HFFc6 (cell line): ENCODE measurements around the gene KCTD10. TPM values are rescaled to one million over a fixed set of nuclear protein-coding genes. Genes with fewer than 3 reads are reported as not detected.

Source experiments
- DNase-seq: peaks from one replicate; pipeline ENCODE4 v3.0.0-alpha.2; 2018
- H3K27ac Mint-ChIP-seq: 2 replicates; pipeline ENCODE4 v1.8.0; 2020; ENCODE audit warnings: mild to moderate bottlenecking, mixed read lengths
- H3K27me3 Mint-ChIP-seq: 2 replicates; pipeline ENCODE4 v1.8.0; 2021; ENCODE audit warnings: mild to moderate bottlenecking, moderate library complexity, mixed read lengths; ENCODE audit not compliant: insufficient read depth
- H3K36me3 Mint-ChIP-seq: 2 replicates; pipeline ENCODE4 v1.8.0; 2021; ENCODE audit warnings: low read depth, mixed read lengths
- H3K4me1 Mint-ChIP-seq: 2 replicates; pipeline ENCODE4 v1.8.0; 2020; ENCODE audit warnings: low read depth, mixed read lengths
- H3K4me3 Mint-ChIP-seq: 2 replicates; pipeline ENCODE4 v1.8.0; 2020; ENCODE audit warnings: mild to moderate bottlenecking, moderate library complexity, mixed read lengths
- H3K9me3 Mint-ChIP-seq: 2 replicates; pipeline ENCODE4 v1.8.0; 2020; ENCODE audit warnings: mild to moderate bottlenecking, mixed read lengths
- CTCF ChIP-seq: fragments of 200-600 bp; sonication (generic); IDR thresholded peaks from 2 replicates; pipeline ENCODE4 v1.5.0; 2021; ENCODE audit warnings: antibody characterized with exemption, mild to moderate bottlenecking
- total RNA-seq, 6 experiments: library from RNA; stranded (reverse); fragmentation: NEBNext Ultra II Directional; extraction: Animal tissue kit (Norgen Biotek cat#: 25700); gene quantifications; 2 replicates in 1 of 6; 3 replicates in 5 of 6; pipeline ENCODE4 v1.2.3, GENCODE V29; 2021

The KCTD10 gene
- total RNA-seq, 6 experiments from 2014 or later: 127 to 145 (median 134) TPM

GRCh38 chr12:109469517-109469916 is 7.6 kb downstream of the KCTD10 start:
- Mint-ChIP-seq H3K36me3 (peaks cover 36% of the 10 kb centered on the region), H3K4me3 (no peak overlapping the region), H3K27ac (peak overlapping the region; percentile 68), H3K4me1 (peaks cover 61% of the 10 kb centered on the region), H3K27me3 (peaks cover 3% of the 10 kb centered on the region; the same call in 1 of the 2 replicates), H3K9me3 (no peaks in the 10 kb centered on the region)
- no peak for TF ChIP-seq CTCF
- no peak for DNase-seq

- no peak for DNase-seq
- TF ChIP-seq CTCF: no peak
- Mint-ChIP-seq H3K27ac (peak overlapping the region; percentile 65; the same call in 1 of the 2 replicates), H3K27me3 (peaks cover 3% of the 10 kb centered on the region; the same call in 1 of the 2 replicates), H3K9me3 (no peaks in the 10 kb centered on the region), H3K4me1 (peaks cover 67% of the 10 kb centered on the region), H3K4me3 (no peak overlapping the region), H3K36me3 (peaks cover 43% of the 10 kb centered on the region)
These were observed 9.0 kb downstream of the KCTD10 start for GRCh38 chr12:109467978-109468676.

GRCh38 chr12:109466821-109467220 is 10.3 kb downstream of the KCTD10 start:
- TF ChIP-seq CTCF: no peak
- Mint-ChIP-seq H3K9me3 (no peaks in the 10 kb centered on the region), H3K27me3 (peaks cover 1% of the 10 kb centered on the region; the same call in 1 of the 2 replicates), H3K27ac (peak overlapping the region; percentile 29), H3K4me3 (no peak overlapping the region), H3K36me3 (peaks cover 40% of the 10 kb centered on the region), H3K4me1 (peaks cover 76% of the 10 kb centered on the region)
- no peak for DNase-seq

GRCh38 chr12:109466305-109466704 is 10.8 kb downstream of the KCTD10 start:
- Mint-ChIP-seq H3K9me3 (no peaks in the 10 kb centered on the region), H3K4me1 (peaks cover 81% of the 10 kb centered on the region), H3K27ac (peak overlapping the region; percentile 29), H3K4me3 (no peak overlapping the region), H3K36me3 (peaks cover 45% of the 10 kb centered on the region), H3K27me3 (peaks cover 1% of the 10 kb centered on the region; the same call in 1 of the 2 replicates)
- no peak for DNase-seq
- no peak for TF ChIP-seq CTCF

GRCh38 chr12:109464642-109465351 is 12.3 kb downstream of the KCTD10 start:
- H3K27ac Mint-ChIP-seq: peak overlapping the region; percentile 99
- H3K4me1 Mint-ChIP-seq: peaks cover 81% of the 10 kb centered on the region
- no peak for TF ChIP-seq CTCF
- peak overlapping the region; percentile 79 for H3K4me3 Mint-ChIP-seq
- peaks cover 1% of the 10 kb centered on the region; the same call in 1 of the 2 replicates for H3K27me3 Mint-ChIP-seq
- no peaks in the 10 kb centered on the region for H3K9me3 Mint-ChIP-seq
- no peak for DNase-seq
- H3K36me3 Mint-ChIP-seq: peaks cover 54% of the 10 kb centered on the region
